CD14-positive monocyte (primary cell): ENCODE results near the gene GALNT14. TPM values are rescaled to one million over a fixed set of nuclear protein-coding genes. Genes with fewer than 3 reads are reported as not detected.

Experiments
- DNase-seq, 3 donors: peaks; one replicate each; pipeline ENCODE4 v3.0.0-alpha.2; 2011 to 2022
- H2AFZ ChIP-seq: 2 replicates; pipeline ENCODE4 v1.6.0; 2012; ENCODE audit warnings: mild to moderate bottlenecking, low read depth, low read length, inconsistent platforms; ENCODE audit not compliant: insufficient read depth, poor library complexity, severe bottlenecking
- H3K27ac ChIP-seq, 2 donors: 1 replicate in 1 of 2; 2 replicates in 1 of 2; pipeline ENCODE4 v1.5.1; 2012 to 2013; ENCODE audit warnings: low read length in 2 of 2, control low read depth in 1 of 2, inconsistent platforms in 1 of 2, low read depth in 1 of 2, mild to moderate bottlenecking in 1 of 2
- H3K27me3 ChIP-seq, 2 donors: one replicate each; pipeline versions ENCODE4 v1.6.0 to v1.6.1; 2011 to 2013; ENCODE audit warnings: low read length in 2 of 2; ENCODE audit not compliant: control insufficient read depth in 2 of 2, insufficient read depth in 2 of 2
- H3K36me3 ChIP-seq, 2 donors: replicated peaks in 1 of 2; 1 replicate in 1 of 2; 2 replicates in 1 of 2; pipeline versions ENCODE4 v1.5.1 to v1.6.1; 2012 to 2013; ENCODE audit warnings: low read length in 2 of 2, control low read depth in 1 of 2, inconsistent platforms in 1 of 2, mild to moderate bottlenecking in 1 of 2; ENCODE audit not compliant: insufficient read depth in 2 of 2, control insufficient read depth in 1 of 2
- H3K4me1 ChIP-seq, 2 donors: 1 replicate in 1 of 2; 2 replicates in 1 of 2; pipeline versions ENCODE4 v1.5.1 to v1.6.1; 2012 to 2013; ENCODE audit warnings: low read length in 2 of 2, control low read depth in 1 of 2, inconsistent platforms in 1 of 2, mild to moderate bottlenecking in 1 of 2, moderate library complexity in 1 of 2; ENCODE audit not compliant: insufficient read depth in 2 of 2, control insufficient read depth in 1 of 2
- H3K4me2 ChIP-seq: replicated peaks from 2 replicates; pipeline ENCODE3; 2012; ENCODE audit warnings: low read length, moderate library complexity, mild to moderate bottlenecking; ENCODE audit not compliant: poor library complexity, severe bottlenecking; ENCODE audit errors: extremely low read depth
- H3K4me3 ChIP-seq, 3 experiments: fragments of 200-600 bp in 1 of 3; sonication (generic) in 1 of 3; replicated peaks in 1 of 3; 1 replicate in 2 of 3; 2 replicates in 1 of 3; pipeline ENCODE4 v1.5.1; 2011 to 2013; ENCODE audit warnings: low read length in 3 of 3, mild to moderate bottlenecking in 3 of 3, control low read depth in 2 of 3, low read depth in 2 of 3, inconsistent platforms in 1 of 3, moderate library complexity in 1 of 3
- H3K79me2 ChIP-seq: 2 replicates; pipeline ENCODE4 v1.6.0; 2012; ENCODE audit warnings: mild to moderate bottlenecking, control low read depth, inconsistent platforms, low read length, moderate library complexity; ENCODE audit not compliant: insufficient read depth
- H3K9ac ChIP-seq: 2 replicates; pipeline ENCODE4 v1.6.0; 2017; ENCODE audit warnings: low read length, mild to moderate bottlenecking; ENCODE audit not compliant: insufficient read depth, poor library complexity, severe bottlenecking
- H3K9me3 ChIP-seq, 2 donors: replicated peaks in 1 of 2; 1 replicate in 1 of 2; 2 replicates in 1 of 2; pipeline versions ENCODE4 v1.5.1 to v1.6.1; 2012 to 2013; ENCODE audit warnings: low read length in 2 of 2, control low read depth in 1 of 2; ENCODE audit not compliant: control insufficient read depth in 1 of 2, insufficient read depth in 1 of 2
- H4K20me1 ChIP-seq: 2 replicates; pipeline ENCODE4 v1.6.0; 2012; ENCODE audit warnings: mild to moderate bottlenecking, low read length, control low read depth, moderate library complexity; ENCODE audit not compliant: insufficient read depth
- H3K27ac Mint-ChIP-seq, 7 donors: one replicate each; pipeline ENCODE4 v1.8.0; 2020; ENCODE audit warnings: mild to moderate bottlenecking in 7 of 7, mixed read lengths in 7 of 7, moderate library complexity in 6 of 7, inconsistent platforms in 2 of 7
- H3K27me3 Mint-ChIP-seq, 3 donors: one replicate each; pipeline ENCODE4 v1.8.0; 2021 to 2022; ENCODE audit warnings: low read depth in 3 of 3, mild to moderate bottlenecking in 3 of 3, mixed read lengths in 3 of 3, moderate library complexity in 3 of 3, inconsistent platforms in 1 of 3
- H3K36me3 Mint-ChIP-seq, 2 donors: one replicate each; pipeline ENCODE4 v1.8.0; 2020; ENCODE audit warnings: mixed read lengths in 2 of 2, inconsistent platforms in 1 of 2, mild to moderate bottlenecking in 1 of 2
- H3K4me1 Mint-ChIP-seq: one replicate; pipeline ENCODE4 v1.8.0; 2020; ENCODE audit warnings: mild to moderate bottlenecking, mixed read lengths
- H3K4me3 Mint-ChIP-seq, 2 donors: one replicate each; pipeline ENCODE4 v1.8.0; 2020; ENCODE audit warnings: mild to moderate bottlenecking in 2 of 2, mixed read lengths in 2 of 2, moderate library complexity in 1 of 2
- H3K9me3 Mint-ChIP-seq, 7 donors: one replicate each; pipeline ENCODE4 v1.8.0; 2020 to 2022; ENCODE audit warnings: mixed read lengths in 7 of 7, mild to moderate bottlenecking in 6 of 7, moderate library complexity in 6 of 7, inconsistent platforms in 2 of 7
- WGBS: methylation state at CpG from one replicate; pipeline ENCODE4 v1.1.5; 2013; ENCODE audit warnings: missing lambda C conversion rate; ENCODE audit not compliant: insufficient coverage; 5-methylcytosine and 5-hydroxymethylcytosine counted together
- intact Hi-C, 2 donors: fragments of 100-400 bp; cut with micrococcal nuclease; formaldehyde crosslinking; loops; one replicate each; pipeline versions ENCODE4 v1.15.0 to v1.15.1; 2023
- polyA plus RNA-seq, 3 donors: library from polyadenylated mRNA; depleted of rRNA in 1 of 3; unstranded in 2 of 3; stranded (reverse) in 1 of 3; fragments of 300-500 nt in 2 of 3; fragments of >200 nt in 1 of 3; fragmentation: Illumina TruSeq in 2 of 3; gene quantifications; 1 replicate in 2 of 3; 2 replicates in 1 of 3; pipeline ENCODE4 v1.2.3, GENCODE V29; 2012 to 2021
- TF ChIP-seq, protein P1 (sequence below): fragments of 200-600 bp; IDR thresholded peaks from one replicate; pipeline ENCODE4 v1.8.0; 2022; ENCODE audit warnings: antibody characterized with exemption, mild to moderate bottlenecking

Gene GALNT14
- polyA plus RNA-seq, 3 donors, result 0.33 TPM; not detected in 2

DNA sequence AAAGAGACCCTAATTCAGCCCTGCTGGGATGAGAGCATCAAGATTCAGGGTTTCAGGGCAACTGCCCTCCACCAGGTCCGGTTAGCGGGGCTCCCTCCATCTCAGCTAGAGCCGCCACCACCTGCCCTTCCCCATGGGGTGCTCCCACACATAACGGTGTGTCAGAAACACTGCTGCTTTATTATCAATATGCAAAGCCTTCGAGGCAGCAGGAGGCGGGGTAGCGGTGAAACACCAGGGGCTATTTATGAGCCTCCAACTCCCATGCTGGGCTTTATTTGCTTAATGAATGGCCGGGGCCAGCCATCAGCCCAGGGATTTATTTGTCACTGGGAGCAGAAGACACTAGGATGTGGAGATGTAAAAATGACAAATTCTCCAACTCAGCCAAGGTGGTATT lies 109.8 kb downstream of the GALNT14 start:
- Mint-ChIP-seq H3K9me3 (peaks cover 0 to 22% (median 2%) of the 10 kb centered on the region in 7 donors), H3K4me1 (peaks cover 17% of the 10 kb centered on the region), H3K36me3 (no peaks in the 10 kb centered on the region), H3K27me3 (peaks cover 0 to under 1% (median 0%) of the 10 kb centered on the region in 3 donors), H3K4me3 (no peak overlapping the region), H3K27ac (no peak overlapping the region)
- H2AFZ ChIP-seq, result no peak overlapping the region
- no peaks in the 10 kb centered on the region for H3K36me3 ChIP-seq
- H3K4me2 ChIP-seq, result no peak overlapping the region
- DNase-seq, result no peak
- no peaks in the 10 kb centered on the region for H3K27me3 ChIP-seq
- no peak overlapping the region for H3K4me3 ChIP-seq
- H3K9ac ChIP-seq, result no peak overlapping the region
- H4K20me1 ChIP-seq, result no peaks in the 10 kb centered on the region
- H3K4me1 ChIP-seq, result peaks cover 14 to 18% of the 10 kb centered on the region in 2 donors
- no peak overlapping the region for H3K27ac ChIP-seq
- H3K79me2 ChIP-seq, result no peaks in the 10 kb centered on the region
- 92% methylated on average over 3 of the region's 8 CpGs for WGBS
- intact Hi-C loops, result no loop called here
- TF ChIP-seq, protein P1, sequence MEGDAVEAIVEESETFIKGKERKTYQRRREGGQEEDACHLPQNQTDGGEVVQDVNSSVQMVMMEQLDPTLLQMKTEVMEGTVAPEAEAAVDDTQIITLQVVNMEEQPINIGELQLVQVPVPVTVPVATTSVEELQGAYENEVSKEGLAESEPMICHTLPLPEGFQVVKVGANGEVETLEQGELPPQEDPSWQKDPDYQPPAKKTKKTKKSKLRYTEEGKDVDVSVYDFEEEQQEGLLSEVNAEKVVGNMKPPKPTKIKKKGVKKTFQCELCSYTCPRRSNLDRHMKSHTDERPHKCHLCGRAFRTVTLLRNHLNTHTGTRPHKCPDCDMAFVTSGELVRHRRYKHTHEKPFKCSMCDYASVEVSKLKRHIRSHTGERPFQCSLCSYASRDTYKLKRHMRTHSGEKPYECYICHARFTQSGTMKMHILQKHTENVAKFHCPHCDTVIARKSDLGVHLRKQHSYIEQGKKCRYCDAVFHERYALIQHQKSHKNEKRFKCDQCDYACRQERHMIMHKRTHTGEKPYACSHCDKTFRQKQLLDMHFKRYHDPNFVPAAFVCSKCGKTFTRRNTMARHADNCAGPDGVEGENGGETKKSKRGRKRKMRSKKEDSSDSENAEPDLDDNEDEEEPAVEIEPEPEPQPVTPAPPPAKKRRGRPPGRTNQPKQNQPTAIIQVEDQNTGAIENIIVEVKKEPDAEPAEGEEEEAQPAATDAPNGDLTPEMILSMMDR, result no peak
- peaks cover 0 to 3% of the 10 kb centered on the region in 2 donors for H3K9me3 ChIP-seq

DNA sequence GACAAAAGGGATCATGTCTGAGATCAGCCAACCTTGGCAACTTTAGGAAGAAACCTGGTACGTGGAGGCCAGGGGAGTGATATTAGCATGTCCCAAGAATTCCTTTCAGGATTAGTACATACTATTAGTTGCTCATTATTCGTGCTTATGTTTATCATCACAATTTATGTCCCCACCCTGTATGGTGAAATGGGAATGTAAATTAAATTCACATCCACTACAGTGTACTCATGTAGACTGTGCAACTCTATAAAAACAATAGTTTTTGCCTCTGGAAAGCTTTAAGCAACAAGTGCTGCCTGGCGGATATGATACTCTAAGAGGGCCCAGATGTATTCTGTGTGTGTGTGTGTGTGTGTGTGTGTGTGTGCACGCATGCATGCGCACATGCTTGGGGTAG lies 110.7 kb downstream of the GALNT14 start:
- no peak overlapping the region for H3K27ac ChIP-seq
- Mint-ChIP-seq H3K4me3 (no peak overlapping the region), H3K27ac (no peak overlapping the region), H3K36me3 (no peaks in the 10 kb centered on the region), H3K9me3 (peaks cover 0 to 22% (median 2%) of the 10 kb centered on the region in 7 donors), H3K27me3 (no peaks in the 10 kb centered on the region), H3K4me1 (peaks cover 8% of the 10 kb centered on the region)
- no peak overlapping the region for H2AFZ ChIP-seq
- H3K27me3 ChIP-seq, result no peaks in the 10 kb centered on the region
- H3K79me2 ChIP-seq, result no peaks in the 10 kb centered on the region
- TF ChIP-seq, protein P1, result no peak
- peaks cover 9 to 11% of the 10 kb centered on the region in 2 donors for H3K4me1 ChIP-seq
- no peak overlapping the region for H3K4me3 ChIP-seq
- WGBS, result 100% methylated on average over 1 of the region's 5 CpGs
- H4K20me1 ChIP-seq, result no peaks in the 10 kb centered on the region
- intact Hi-C loops, result no loop called here
- peaks cover 0 to 3% of the 10 kb centered on the region in 2 donors for H3K9me3 ChIP-seq
- no peak for DNase-seq
- H3K36me3 ChIP-seq, result no peaks in the 10 kb centered on the region
- no peak overlapping the region for H3K4me2 ChIP-seq
- no peak overlapping the region for H3K9ac ChIP-seq
